ENCODE data around the gene NTM.

The NTM gene

GRCh38 chr11:131581046-131581445, 210.6 kb downstream of the NTM start:
- Histone ChIP-seq H3K27me3 (ENCODE audit: control insufficient read depth in 1 of 2, insufficient read depth in 2 of 2, low read length in 2 of 2) (peaks cover 0 to 3% of the 10 kb centered on the region in 2 donors), H3K36me3 (ENCODE audit: control insufficient read depth in 2 of 2, insufficient read depth in 2 of 2, low read length in 2 of 2) (no peaks in the 10 kb centered on the region), H3K9me3 (ENCODE audit: control insufficient read depth in 2 of 2, low read length in 2 of 2) (no peaks in the 10 kb centered on the region), H3K4me3 (ENCODE audit: low read length in 2 of 2) (no peak overlapping the region), H3K4me1 (ENCODE audit: control insufficient read depth, insufficient read depth, low read length) (no peaks in the 10 kb centered on the region), H3K27ac (ENCODE audit: low read length) (no peak overlapping the region), H3K9ac (ENCODE audit: low read length in 2 of 2) (no peak overlapping the region)

- no peaks in the 10 kb centered on the region for H3K36me3 ChIP-seq (ENCODE audit: control insufficient read depth in 2 of 2, insufficient read depth in 2 of 2, low read length in 2 of 2)
- no peak overlapping the region for H3K4me3 ChIP-seq (ENCODE audit: low read length in 2 of 2)
- H3K27me3 ChIP-seq (ENCODE audit: control insufficient read depth in 1 of 2, insufficient read depth in 2 of 2, low read length in 2 of 2): peaks cover 0 to 3% of the 10 kb centered on the region in 2 donors
- H3K9me3 ChIP-seq (ENCODE audit: control insufficient read depth in 2 of 2, low read length in 2 of 2): peaks cover 0 to 4% of the 10 kb centered on the region in 2 donors
- no peaks in the 10 kb centered on the region for H3K4me1 ChIP-seq (ENCODE audit: control insufficient read depth, insufficient read depth, low read length)
- no peak overlapping the region for H3K9ac ChIP-seq (ENCODE audit: low read length in 2 of 2)
- H3K27ac ChIP-seq (ENCODE audit: low read length): no peak overlapping the region
Observed at GRCh38 chr11:131582021-131582525, 211.7 kb downstream of the NTM start.

GRCh38 chr11:131583421-131583820, 213.0 kb downstream of the NTM start:
- no peak overlapping the region for H3K9ac ChIP-seq (ENCODE audit: low read length in 2 of 2)
- H3K4me3 ChIP-seq (ENCODE audit: low read length in 2 of 2): no peak overlapping the region
- H3K27ac ChIP-seq (ENCODE audit: low read length): no peak overlapping the region
- H3K4me1 ChIP-seq (ENCODE audit: control insufficient read depth, insufficient read depth, low read length): no peaks in the 10 kb centered on the region
- H3K36me3 ChIP-seq (ENCODE audit: control insufficient read depth in 2 of 2, insufficient read depth in 2 of 2, low read length in 2 of 2): no peaks in the 10 kb centered on the region
- H3K27me3 ChIP-seq (ENCODE audit: control insufficient read depth in 1 of 2, insufficient read depth in 2 of 2, low read length in 2 of 2): peaks cover 0 to 1% of the 10 kb centered on the region in 2 donors
- H3K9me3 ChIP-seq (ENCODE audit: control insufficient read depth in 2 of 2, low read length in 2 of 2): peaks cover 4% of the 10 kb centered on the region in 2 donors

- Histone ChIP-seq H3K27ac (ENCODE audit: low read length) (no peak overlapping the region), H3K4me1 (ENCODE audit: control insufficient read depth, insufficient read depth, low read length) (no peaks in the 10 kb centered on the region), H3K27me3 (ENCODE audit: control insufficient read depth in 1 of 2, insufficient read depth in 2 of 2, low read length in 2 of 2) (no peaks in the 10 kb centered on the region), H3K9ac (ENCODE audit: low read length in 2 of 2) (no peak overlapping the region), H3K9me3 (ENCODE audit: control insufficient read depth in 2 of 2, low read length in 2 of 2) (peaks cover 4% of the 10 kb centered on the region in 2 donors), H3K4me3 (ENCODE audit: low read length in 2 of 2) (no peak overlapping the region), H3K36me3 (ENCODE audit: control insufficient read depth in 2 of 2, insufficient read depth in 2 of 2, low read length in 2 of 2) (no peaks in the 10 kb centered on the region)
Observed at GRCh38 chr11:131583938-131584337, 213.5 kb downstream of the NTM start.

GRCh38 chr11:131584785-131585592, 214.6 kb downstream of the NTM start:
- Histone ChIP-seq H3K27me3 (ENCODE audit: control insufficient read depth in 1 of 2, insufficient read depth in 2 of 2, low read length in 2 of 2) (no peaks in the 10 kb centered on the region), H3K4me1 (ENCODE audit: control insufficient read depth, insufficient read depth, low read length) (no peaks in the 10 kb centered on the region), H3K4me3 (ENCODE audit: low read length in 2 of 2) (no peak overlapping the region), H3K9me3 (ENCODE audit: control insufficient read depth in 2 of 2, low read length in 2 of 2) (peaks cover 4% of the 10 kb centered on the region in 2 donors), H3K9ac (ENCODE audit: low read length in 2 of 2) (no peak overlapping the region), H3K27ac (ENCODE audit: low read length) (no peak overlapping the region), H3K36me3 (ENCODE audit: control insufficient read depth in 2 of 2, insufficient read depth in 2 of 2, low read length in 2 of 2) (no peaks in the 10 kb centered on the region)

- no peak overlapping the region for H3K9ac ChIP-seq (ENCODE audit: low read length in 2 of 2)
- no peaks in the 10 kb centered on the region for H3K4me1 ChIP-seq (ENCODE audit: control insufficient read depth, insufficient read depth, low read length)
- H3K4me3 ChIP-seq (ENCODE audit: low read length in 2 of 2): no peak overlapping the region
- no peaks in the 10 kb centered on the region for H3K36me3 ChIP-seq (ENCODE audit: control insufficient read depth in 2 of 2, insufficient read depth in 2 of 2, low read length in 2 of 2)
- peaks cover 4% of the 10 kb centered on the region in 2 donors for H3K9me3 ChIP-seq (ENCODE audit: control insufficient read depth in 2 of 2, low read length in 2 of 2)
- H3K27me3 ChIP-seq (ENCODE audit: control insufficient read depth in 1 of 2, insufficient read depth in 2 of 2, low read length in 2 of 2): no peaks in the 10 kb centered on the region
- H3K27ac ChIP-seq (ENCODE audit: low read length): no peak overlapping the region
Observed at GRCh38 chr11:131588057-131588456, 217.6 kb downstream of the NTM start.

- Histone ChIP-seq H3K27me3 (ENCODE audit: control insufficient read depth in 1 of 2, insufficient read depth in 2 of 2, low read length in 2 of 2) (no peaks in the 10 kb centered on the region), H3K4me1 (ENCODE audit: control insufficient read depth, insufficient read depth, low read length) (no peaks in the 10 kb centered on the region), H3K36me3 (ENCODE audit: control insufficient read depth in 2 of 2, insufficient read depth in 2 of 2, low read length in 2 of 2) (no peaks in the 10 kb centered on the region), H3K27ac (ENCODE audit: low read length) (no peak overlapping the region), H3K9ac (ENCODE audit: low read length in 2 of 2) (no peak overlapping the region), H3K4me3 (ENCODE audit: low read length in 2 of 2) (no peak overlapping the region), H3K9me3 (ENCODE audit: control insufficient read depth in 2 of 2, low read length in 2 of 2) (peaks cover 4% of the 10 kb centered on the region in 2 donors)
Observed at GRCh38 chr11:131591051-131591461, 220.6 kb downstream of the NTM start.

GRCh38 chr11:131592152-131592551, 221.7 kb downstream of the NTM start:
- H3K27ac ChIP-seq (ENCODE audit: low read length): no peak overlapping the region
- peaks cover 0 to 4% of the 10 kb centered on the region in 2 donors for H3K9me3 ChIP-seq (ENCODE audit: control insufficient read depth in 2 of 2, low read length in 2 of 2)
- H3K27me3 ChIP-seq (ENCODE audit: control insufficient read depth in 1 of 2, insufficient read depth in 2 of 2, low read length in 2 of 2): no peaks in the 10 kb centered on the region
- H3K36me3 ChIP-seq (ENCODE audit: control insufficient read depth in 2 of 2, insufficient read depth in 2 of 2, low read length in 2 of 2): no peaks in the 10 kb centered on the region
- H3K4me1 ChIP-seq (ENCODE audit: control insufficient read depth, insufficient read depth, low read length): no peaks in the 10 kb centered on the region
- H3K9ac ChIP-seq (ENCODE audit: low read length in 2 of 2): no peak overlapping the region
- no peak overlapping the region for H3K4me3 ChIP-seq (ENCODE audit: low read length in 2 of 2)

- no peak overlapping the region for H3K9ac ChIP-seq (ENCODE audit: low read length in 2 of 2)
- H3K9me3 ChIP-seq (ENCODE audit: control insufficient read depth in 2 of 2, low read length in 2 of 2): peaks cover 0 to 3% of the 10 kb centered on the region in 2 donors
- H3K27ac ChIP-seq (ENCODE audit: low read length): no peak overlapping the region
- no peak overlapping the region for H3K4me3 ChIP-seq (ENCODE audit: low read length in 2 of 2)
- H3K36me3 ChIP-seq (ENCODE audit: control insufficient read depth in 2 of 2, insufficient read depth in 2 of 2, low read length in 2 of 2): no peaks in the 10 kb centered on the region
- no peaks in the 10 kb centered on the region for H3K27me3 ChIP-seq (ENCODE audit: control insufficient read depth in 1 of 2, insufficient read depth in 2 of 2, low read length in 2 of 2)
- no peaks in the 10 kb centered on the region for H3K4me1 ChIP-seq (ENCODE audit: control insufficient read depth, insufficient read depth, low read length)
Observed at GRCh38 chr11:131592734-131593133, 222.3 kb downstream of the NTM start.

- H3K9ac ChIP-seq (ENCODE audit: low read length in 2 of 2): no peak overlapping the region
- H3K4me3 ChIP-seq (ENCODE audit: low read length in 2 of 2): no peak overlapping the region
- H3K9me3 ChIP-seq (ENCODE audit: control insufficient read depth in 2 of 2, low read length in 2 of 2): no peaks in the 10 kb centered on the region
- H3K4me1 ChIP-seq (ENCODE audit: control insufficient read depth, insufficient read depth, low read length): no peaks in the 10 kb centered on the region
- no peaks in the 10 kb centered on the region for H3K36me3 ChIP-seq (ENCODE audit: control insufficient read depth in 2 of 2, insufficient read depth in 2 of 2, low read length in 2 of 2)
- no peaks in the 10 kb centered on the region for H3K27me3 ChIP-seq (ENCODE audit: control insufficient read depth in 1 of 2, insufficient read depth in 2 of 2, low read length in 2 of 2)
- H3K27ac ChIP-seq (ENCODE audit: low read length): no peak overlapping the region
Observed at GRCh38 chr11:131593301-131593700, 222.9 kb downstream of the NTM start.

- H3K9me3 ChIP-seq (ENCODE audit: control insufficient read depth in 2 of 2, low read length in 2 of 2): no peaks in the 10 kb centered on the region
- H3K27me3 ChIP-seq (ENCODE audit: control insufficient read depth in 1 of 2, insufficient read depth in 2 of 2, low read length in 2 of 2): no peaks in the 10 kb centered on the region
- no peak overlapping the region for H3K27ac ChIP-seq (ENCODE audit: low read length)
- no peaks in the 10 kb centered on the region for H3K36me3 ChIP-seq (ENCODE audit: control insufficient read depth in 2 of 2, insufficient read depth in 2 of 2, low read length in 2 of 2)
- no peak overlapping the region for H3K9ac ChIP-seq (ENCODE audit: low read length in 2 of 2)
- H3K4me3 ChIP-seq (ENCODE audit: low read length in 2 of 2): no peak overlapping the region
- peaks cover under 1% of the 10 kb centered on the region for H3K4me1 ChIP-seq (ENCODE audit: control insufficient read depth, insufficient read depth, low read length)
Observed at GRCh38 chr11:131595797-131596196, 225.4 kb downstream of the NTM start.
